Endothelial cell of umbilical vein (primary cell): ENCODE measurements around the gene FPR1.

Source experiments
- EZH2 ChIP-seq: IDR thresholded peaks from 2 replicates; pipeline ENCODE4 v1.6.1; 2012; ENCODE audit warnings: borderline replicate concordance, low read depth, mild to moderate bottlenecking, moderate library complexity, low read length, inconsistent platforms; ENCODE audit not compliant: severe bottlenecking
- FOS ChIP-seq: IDR thresholded peaks from 2 replicates; pipeline ENCODE4 v1.6.1; 2011; ENCODE audit warnings: mild to moderate bottlenecking, low read length, moderate library complexity, borderline replicate concordance; ENCODE audit not compliant: insufficient read depth
- TF ChIP-seq, protein P1 (sequence below), 2 donors: IDR thresholded peaks; 1 replicate in 1 of 2; 2 replicates in 1 of 2; pipeline ENCODE4 v1.5.1; 2011; ENCODE audit warnings: low read length in 2 of 2, mild to moderate bottlenecking in 2 of 2, moderate library complexity in 2 of 2, control low read depth in 1 of 2, inconsistent platforms in 1 of 2, low read depth in 1 of 2; ENCODE audit not compliant: insufficient read depth in 1 of 2; ENCODE audit errors: extremely low read depth in 1 of 2

GRCh38 chr19:51783372-51783771 lies 31.7 kb upstream of the FPR1 start:
- TF ChIP-seq, protein P1, sequence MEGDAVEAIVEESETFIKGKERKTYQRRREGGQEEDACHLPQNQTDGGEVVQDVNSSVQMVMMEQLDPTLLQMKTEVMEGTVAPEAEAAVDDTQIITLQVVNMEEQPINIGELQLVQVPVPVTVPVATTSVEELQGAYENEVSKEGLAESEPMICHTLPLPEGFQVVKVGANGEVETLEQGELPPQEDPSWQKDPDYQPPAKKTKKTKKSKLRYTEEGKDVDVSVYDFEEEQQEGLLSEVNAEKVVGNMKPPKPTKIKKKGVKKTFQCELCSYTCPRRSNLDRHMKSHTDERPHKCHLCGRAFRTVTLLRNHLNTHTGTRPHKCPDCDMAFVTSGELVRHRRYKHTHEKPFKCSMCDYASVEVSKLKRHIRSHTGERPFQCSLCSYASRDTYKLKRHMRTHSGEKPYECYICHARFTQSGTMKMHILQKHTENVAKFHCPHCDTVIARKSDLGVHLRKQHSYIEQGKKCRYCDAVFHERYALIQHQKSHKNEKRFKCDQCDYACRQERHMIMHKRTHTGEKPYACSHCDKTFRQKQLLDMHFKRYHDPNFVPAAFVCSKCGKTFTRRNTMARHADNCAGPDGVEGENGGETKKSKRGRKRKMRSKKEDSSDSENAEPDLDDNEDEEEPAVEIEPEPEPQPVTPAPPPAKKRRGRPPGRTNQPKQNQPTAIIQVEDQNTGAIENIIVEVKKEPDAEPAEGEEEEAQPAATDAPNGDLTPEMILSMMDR (IDR thresholded peaks at IDR 0.05; ENCODE audit: extremely low read depth in 1 of 2, insufficient read depth in 1 of 2, low read depth in 1 of 2, low read length in 2 of 2) = no peak
- TF ChIP-seq EZH2 (no peak), FOS (no peak)
